ENCODE measurements around the gene P3H3.

P3H3 gene

GRCh38 chr12:6842075-6842474, 13.9 kb downstream of the P3H3 start:
- in situ Hi-C loops (cut with HindIII; ENCODE audit: low sequenced_read_pairs), result no loop called here

DNA sequence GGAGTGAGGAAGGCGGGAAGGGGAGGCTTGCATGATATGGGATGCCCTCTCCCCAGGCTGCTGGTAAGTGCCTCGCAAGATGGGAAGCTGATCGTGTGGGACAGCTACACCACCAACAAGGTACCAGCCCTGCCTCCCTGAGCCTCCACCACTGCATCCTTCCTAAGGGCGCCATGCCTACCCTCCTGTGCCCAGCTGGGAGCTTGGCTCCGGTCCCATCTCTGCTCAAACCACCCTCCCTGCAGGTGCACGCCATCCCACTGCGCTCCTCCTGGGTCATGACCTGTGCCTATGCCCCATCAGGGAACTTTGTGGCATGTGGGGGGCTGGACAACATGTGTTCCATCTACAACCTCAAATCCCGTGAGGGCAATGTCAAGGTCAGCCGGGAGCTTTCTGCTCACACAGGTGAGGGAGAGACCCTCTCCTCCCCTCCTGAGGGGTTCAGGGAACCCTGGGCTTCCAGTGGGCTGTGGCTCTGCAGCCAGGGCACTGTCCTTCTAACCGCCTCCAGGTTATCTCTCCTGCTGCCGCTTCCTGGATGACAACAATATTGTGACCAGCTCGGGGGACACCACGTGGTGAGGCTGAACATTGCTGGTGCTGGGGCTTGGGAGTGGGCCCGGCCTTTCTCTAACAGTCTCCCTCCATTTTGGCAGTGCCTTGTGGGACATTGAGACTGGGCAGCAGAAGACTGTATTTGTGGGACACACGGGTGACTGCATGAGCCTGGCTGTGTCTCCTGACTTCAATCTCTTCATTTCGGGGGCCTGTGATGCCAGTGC, 15.1 kb downstream of the P3H3 start:
- in situ Hi-C loops (cut with HindIII; ENCODE audit: low sequenced_read_pairs), result no loop called here

DNA sequence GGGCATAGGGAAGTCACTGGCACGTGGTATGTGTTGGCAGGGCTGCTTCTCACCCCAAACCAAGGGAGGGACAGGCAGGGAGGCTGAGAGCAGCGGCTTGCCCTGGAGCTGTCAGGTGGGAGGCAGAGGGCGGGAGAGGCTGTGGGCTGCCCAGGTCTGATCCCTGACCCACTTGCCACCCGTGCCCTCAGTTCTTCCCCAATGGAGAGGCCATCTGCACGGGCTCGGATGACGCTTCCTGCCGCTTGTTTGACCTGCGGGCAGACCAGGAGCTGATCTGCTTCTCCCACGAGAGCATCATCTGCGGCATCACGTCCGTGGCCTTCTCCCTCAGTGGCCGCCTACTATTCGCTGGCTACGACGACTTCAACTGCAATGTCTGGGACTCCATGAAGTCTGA, 17.2 kb downstream of the P3H3 start:
- in situ Hi-C loops (cut with HindIII; ENCODE audit: low sequenced_read_pairs), result no loop called here

DNA sequence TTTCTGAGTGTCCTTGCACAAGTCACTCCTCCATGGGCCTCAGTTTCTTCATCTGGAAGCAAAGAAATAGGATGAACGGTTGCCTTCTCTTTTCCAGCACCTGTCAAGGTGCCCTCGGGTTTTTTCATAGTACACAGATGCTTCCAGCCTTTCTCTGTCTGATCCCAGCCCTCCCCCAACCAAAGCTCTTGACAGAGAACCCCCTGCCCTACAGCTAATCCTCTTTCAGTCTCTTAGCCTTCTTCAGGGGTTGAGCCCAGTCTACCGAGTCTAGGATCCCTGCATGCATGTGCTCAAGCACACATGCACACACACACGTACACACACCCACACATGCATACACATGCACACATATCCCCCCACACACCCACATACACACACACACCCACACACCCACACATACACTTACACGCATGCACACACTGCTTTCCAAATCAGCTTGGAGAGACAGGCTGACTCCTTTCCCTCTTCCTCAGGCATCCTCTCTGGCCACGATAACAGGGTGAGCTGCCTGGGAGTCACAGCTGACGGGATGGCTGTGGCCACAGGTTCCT, 18.2 kb downstream of the P3H3 start:
- in situ Hi-C loops (cut with HindIII; ENCODE audit: low sequenced_read_pairs), result no loop called here

DNA sequence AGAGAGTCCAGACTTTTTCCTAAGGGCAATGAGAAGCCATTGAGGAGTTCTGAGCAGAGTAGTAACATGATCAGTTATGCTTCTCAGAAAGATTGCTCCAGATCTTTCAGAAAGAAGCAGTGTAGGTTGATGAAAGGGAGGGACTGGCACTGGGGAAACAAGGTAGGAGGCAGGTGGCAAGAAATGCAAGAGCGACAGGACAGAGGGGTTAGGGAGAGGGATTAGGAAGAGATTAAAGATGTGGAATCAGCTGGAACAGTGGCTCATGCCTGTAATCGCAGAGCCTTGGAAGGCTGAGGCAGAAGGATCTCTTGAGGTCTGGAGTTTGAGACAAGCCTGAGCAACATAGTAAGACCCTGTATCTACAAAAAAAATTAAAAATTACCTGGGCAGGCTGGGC, 19.5 kb downstream of the P3H3 start:
- in situ Hi-C loops (cut with HindIII; ENCODE audit: low sequenced_read_pairs), result no loop called here

- in situ Hi-C loops (cut with HindIII; ENCODE audit: low sequenced_read_pairs), result no loop called here
Observed at GRCh38 chr12:6849427-6849826, 21.2 kb downstream of the P3H3 start.

DNA sequence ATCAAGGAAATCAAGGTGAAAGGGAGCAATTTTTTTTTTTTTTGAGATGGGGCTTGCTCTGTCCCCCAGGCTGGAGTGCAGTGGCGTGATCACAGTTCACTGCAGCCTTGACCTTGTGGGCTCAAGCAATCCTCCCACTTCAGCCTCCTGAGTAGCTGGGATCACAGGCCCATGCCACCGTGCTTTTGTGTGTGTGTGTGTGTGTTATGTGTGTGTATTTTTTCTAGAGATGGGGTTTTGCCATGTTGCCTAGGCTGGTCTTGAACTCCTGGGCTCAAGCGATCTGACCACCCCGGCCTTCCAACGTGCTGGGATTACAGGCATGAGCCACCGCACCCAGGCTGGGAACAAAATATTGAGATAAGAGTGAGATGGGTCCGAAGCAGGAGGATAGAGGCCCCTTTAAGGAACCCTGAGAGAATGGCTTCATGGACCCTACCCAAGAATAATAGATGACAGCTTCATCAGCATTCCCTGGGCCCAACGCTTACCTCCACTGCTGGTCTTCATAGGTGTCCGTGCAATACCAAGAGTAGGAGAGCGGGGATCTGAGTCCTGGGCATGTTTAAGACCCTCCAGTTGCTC, 21.9 kb downstream of the P3H3 start:
- in situ Hi-C loops (cut with HindIII; ENCODE audit: low sequenced_read_pairs), result no loop called here

GRCh38 chr12:6850796-6851152, 22.6 kb downstream of the P3H3 start:
- in situ Hi-C loops (cut with HindIII; ENCODE audit: low sequenced_read_pairs), result no loop called here

DNA sequence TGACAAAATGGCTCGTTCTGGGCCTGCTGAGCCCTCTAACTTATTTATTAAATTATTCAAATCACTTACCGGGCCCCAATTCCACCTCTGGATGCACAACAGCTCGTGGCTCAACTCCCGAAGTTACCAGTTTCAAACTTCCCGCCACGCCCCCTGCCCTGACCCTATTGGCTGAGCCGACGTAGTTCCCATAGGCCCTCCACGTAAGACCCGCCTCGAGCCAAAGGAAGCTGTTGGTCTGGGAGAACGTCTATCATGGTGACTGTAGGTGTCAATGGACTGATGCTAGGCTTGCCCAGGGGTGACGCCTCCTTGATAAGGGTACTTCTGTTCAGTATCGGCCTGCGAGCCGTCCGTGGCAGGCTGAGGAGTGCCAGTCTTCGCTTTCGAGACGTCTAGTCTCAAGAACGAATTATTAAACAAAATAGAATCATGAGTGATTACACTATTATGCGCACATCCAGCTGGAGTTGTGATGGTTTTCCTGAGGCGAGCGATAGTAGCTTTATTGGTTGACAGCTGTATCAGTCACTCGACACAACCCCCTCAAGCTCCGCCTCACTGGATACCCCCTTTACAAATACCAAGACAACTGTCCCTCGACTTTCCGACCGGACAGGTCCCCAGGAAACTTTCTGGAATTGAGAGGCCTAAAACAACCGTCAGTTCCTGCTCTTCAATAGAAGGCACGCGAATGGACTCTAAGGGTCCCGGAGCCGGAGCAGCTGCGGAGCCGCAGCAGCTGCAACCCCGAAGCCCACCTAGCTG, 23.1 kb downstream of the P3H3 start, which contains the start of gene CDCA3:
Gene CDCA3 (minus strand): TSS at position 134 of the 768 bp plus-strand sequence. CDS start 334 bp downstream, outside the sequence.
- in situ Hi-C loops (cut with HindIII; ENCODE audit: low sequenced_read_pairs), result no loop called here

DNA sequence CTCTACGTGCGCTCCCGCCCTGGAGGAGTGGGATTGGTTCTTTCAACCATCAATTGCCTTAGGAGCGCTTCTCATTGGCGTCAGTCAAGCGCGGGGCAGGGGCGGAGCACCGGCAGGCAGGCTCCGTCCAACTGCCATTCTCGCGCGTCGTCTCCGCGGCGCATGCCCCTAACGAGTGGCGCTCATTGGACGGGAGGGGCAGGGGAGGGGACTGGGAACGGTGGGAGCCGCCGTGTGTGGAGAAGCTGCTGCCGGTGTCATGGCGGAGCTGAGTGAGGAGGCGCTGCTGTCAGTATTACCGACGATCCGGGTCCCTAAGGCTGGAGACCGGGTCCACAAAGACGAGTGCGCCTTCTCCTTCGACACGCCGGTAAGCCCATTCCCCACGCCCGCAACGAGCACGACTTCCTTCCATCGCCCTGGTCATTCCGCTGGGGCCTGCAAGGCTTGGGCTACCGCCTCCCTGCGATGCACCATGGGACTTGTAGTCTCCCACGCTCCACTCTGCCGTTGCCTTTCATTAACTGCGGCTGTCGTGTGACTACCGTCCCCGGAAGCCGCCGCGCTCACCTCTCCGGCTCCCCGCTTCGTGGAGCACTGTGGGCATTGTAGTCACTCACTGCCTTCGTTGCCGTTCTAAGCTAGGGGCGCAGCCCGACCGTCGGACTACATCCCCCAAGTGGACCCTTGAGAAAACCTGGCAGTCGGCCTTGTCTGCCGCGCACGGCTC, 23.9 kb downstream of the P3H3 start, which contains the start of gene USP5:
Gene USP5 (plus strand): TSS at position 230 of the 730 bp plus-strand sequence. CDS start 30 bp downstream, at position 260.
- in situ Hi-C loops (cut with HindIII; ENCODE audit: low sequenced_read_pairs), result no loop called here

DNA sequence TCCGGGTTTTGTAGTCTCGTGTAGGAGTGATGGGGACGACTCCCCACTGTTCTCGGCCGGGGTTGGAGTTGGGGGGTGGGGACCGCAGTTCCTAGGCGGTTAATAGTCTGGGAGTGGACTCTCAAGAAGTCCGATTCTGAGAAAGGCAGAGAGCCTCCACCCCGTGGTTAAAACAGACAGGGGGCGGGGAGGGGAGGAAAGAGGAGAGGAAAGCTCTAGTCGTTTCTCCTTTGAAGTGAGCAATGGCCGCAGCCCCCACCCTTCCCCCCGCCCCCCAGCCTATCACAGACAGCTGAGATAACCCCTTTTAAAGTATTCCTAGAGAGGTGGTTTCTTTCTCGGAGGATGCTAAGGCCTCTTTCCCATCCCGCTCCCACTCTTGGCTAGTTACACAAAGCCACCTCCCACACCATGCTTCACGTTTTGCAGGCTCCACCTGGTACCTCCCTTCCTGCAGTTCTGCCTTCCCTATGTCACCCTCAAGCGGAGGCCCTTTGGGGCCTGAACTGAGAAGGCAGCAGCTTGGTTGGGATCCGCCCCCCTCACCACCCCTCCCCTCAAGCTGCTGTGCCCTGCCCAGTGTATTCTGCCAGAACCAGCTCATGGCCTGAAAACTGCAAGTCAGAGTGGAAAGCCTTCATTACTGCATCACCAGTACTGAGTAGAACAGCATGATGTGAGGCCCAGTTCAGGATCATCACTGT, 24.6 kb downstream of the P3H3 start:
- in situ Hi-C loops (cut with HindIII; ENCODE audit: low sequenced_read_pairs), result no loop called here

DNA sequence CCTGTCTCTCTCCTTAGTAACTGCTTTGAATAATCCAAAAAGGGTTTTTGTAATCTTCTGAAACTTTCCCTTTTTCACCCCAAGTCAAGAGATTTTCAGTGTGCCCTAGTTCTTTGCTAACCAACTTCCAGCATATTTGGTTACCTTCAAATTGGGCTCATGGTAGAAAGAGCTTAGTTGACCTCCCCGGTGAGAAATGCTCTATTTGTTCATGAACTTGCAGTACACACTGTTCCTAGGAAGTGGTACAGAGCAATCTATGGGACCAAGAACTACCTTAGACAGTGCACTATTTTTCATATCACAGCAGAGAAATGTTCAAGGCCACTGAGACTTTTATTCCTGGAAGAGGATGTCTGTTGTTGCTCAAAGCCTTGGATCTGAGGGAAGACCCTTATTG, 25.4 kb downstream of the P3H3 start:
- in situ Hi-C loops (cut with HindIII; ENCODE audit: low sequenced_read_pairs), result no loop called here

DNA sequence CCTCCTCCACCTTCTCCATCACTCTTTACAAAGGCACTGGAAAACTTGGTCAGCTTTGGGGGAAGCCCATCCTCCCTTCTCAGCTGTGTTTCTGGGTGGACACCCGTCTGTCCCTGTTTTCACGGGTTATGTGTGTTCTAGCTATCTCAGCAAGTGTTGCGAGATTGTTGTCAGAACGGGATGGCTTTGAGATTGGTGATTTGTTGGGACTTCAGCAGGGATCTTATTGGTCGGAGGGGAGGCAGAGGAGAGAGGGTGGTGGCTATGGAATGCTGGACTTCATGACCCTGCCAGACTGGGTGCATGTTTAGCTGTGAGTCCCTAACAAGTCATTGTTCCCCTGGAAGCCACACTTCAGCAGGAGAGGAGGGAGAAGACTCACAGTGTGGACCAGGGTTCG, 25.8 kb downstream of the P3H3 start:
- in situ Hi-C loops (cut with HindIII; ENCODE audit: low sequenced_read_pairs), result no loop called here

DNA sequence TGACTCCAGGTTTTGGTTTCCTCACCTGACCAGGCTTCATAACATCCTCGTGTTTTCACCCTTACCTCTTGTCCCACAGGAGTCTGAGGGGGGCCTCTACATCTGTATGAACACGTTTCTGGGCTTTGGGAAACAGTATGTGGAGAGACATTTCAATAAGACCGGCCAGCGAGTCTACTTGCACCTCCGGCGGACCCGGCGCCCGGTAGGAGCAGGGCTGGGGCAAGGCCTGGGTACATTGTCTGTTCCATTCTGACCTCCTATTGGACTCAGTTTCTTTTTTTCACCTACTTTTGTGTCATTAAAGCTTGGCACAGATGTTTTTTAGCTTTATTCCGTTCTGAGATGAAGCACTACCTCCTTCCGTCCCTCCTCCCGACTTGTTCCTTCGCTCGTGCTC, 27.1 kb downstream of the P3H3 start:
- in situ Hi-C loops (cut with HindIII; ENCODE audit: low sequenced_read_pairs), result no loop called here

GRCh38 chr12:6858799-6859198, 30.6 kb downstream of the P3H3 start:
- in situ Hi-C loops (cut with HindIII; ENCODE audit: low sequenced_read_pairs), result no loop called here

- in situ Hi-C loops (cut with HindIII; ENCODE audit: low sequenced_read_pairs), result no loop called here
Observed at GRCh38 chr12:6860116-6860515, 31.9 kb downstream of the P3H3 start.

- in situ Hi-C loops (cut with HindIII; ENCODE audit: low sequenced_read_pairs), result no loop called here
Observed at GRCh38 chr12:6860942-6861341, 32.7 kb downstream of the P3H3 start.

DNA sequence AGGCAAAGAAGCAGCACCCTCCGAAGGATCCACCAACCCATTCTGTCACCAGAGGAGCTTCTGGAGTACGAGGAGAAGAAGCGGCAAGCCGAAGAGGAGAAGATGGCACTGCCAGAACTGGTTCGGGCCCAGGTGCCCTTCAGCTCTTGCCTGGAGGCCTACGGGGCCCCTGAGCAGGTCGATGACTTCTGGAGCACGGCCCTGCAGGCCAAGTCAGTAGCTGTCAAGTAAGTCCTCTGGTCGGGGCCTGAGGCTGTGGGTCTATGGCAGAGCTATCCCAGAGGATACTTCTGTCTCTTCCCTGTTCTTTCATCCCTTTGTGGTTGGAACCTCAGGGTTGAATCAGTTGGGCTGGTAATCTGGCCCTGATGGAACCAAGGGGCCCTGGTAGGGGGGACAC, 33.2 kb downstream of the P3H3 start:
- in situ Hi-C loops (cut with HindIII; ENCODE audit: low sequenced_read_pairs), result no loop called here

DNA sequence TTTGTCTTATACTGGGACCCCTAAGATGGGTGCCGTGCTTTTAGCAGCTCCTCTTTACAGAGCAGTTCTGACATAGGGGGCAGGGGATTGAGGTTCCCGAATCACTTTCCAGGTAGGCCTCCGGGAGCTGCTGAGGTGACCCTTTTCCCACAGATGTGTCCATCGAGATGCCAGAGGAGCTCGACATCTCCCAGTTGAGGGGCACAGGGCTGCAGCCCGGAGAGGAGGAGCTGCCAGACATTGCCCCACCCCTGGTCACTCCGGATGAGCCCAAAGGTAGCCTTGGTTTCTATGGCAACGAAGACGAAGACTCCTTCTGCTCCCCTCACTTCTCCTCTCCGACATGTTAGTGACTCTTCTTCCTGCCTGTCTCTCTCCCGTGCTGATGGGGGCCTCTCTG, 34.8 kb downstream of the P3H3 start:
- in situ Hi-C loops (cut with HindIII; ENCODE audit: low sequenced_read_pairs), result no loop called here

DNA sequence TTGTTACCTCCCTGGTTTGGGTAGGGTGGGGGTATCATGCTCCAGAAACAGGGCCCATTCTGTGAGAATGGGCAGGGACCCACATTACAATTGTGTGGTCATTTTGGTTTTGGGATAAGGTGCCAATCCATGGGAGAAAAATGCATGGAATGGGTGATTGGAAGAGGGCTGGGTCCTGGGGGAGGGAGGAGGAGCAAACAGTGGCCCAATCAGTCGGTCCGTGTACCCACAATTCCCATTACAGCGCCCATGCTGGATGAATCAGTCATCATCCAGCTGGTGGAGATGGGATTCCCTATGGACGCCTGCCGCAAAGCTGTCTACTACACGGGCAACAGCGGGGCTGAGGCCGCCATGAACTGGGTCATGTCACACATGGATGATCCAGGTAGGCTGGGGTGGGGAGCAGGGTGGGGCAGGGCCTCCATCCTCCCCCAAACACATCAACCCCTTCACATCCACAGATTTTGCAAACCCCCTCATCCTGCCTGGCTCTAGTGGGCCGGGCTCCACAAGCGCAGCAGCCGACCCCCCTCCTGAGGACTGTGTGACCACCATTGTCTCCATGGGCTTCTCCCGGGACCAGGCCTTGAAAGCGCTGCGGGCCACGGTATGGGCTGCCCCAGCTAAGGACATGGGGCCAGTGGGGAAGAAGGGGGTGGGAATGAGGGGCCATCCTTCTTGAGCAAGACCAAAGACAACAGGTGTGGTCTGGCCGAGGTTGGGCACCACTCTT, 35.5 kb downstream of the P3H3 start:
- in situ Hi-C loops (cut with HindIII; ENCODE audit: low sequenced_read_pairs), result no loop called here

Measured in DLD1 (cell line).